ENCODE measurements around the gene FCMR.
"Not testable (repeated sequence)": the region's sequence is repeated elsewhere in the genome, so short reads cannot be mapped to it uniquely, and the experiment has no call there.

FCMR gene

GRCh38 chr1:206860165-206860564 lies 61.6 kb downstream of the FCMR start:
- no peak for DNase-seq (ENCODE audit: insufficient read length, low spot score)
- no peak for FAIRE-seq
- TF ChIP-seq CTCF (IDR thresholded peaks at IDR 0.05; ENCODE audit: insufficient read depth, missing control alignments) = no peak

GRCh38 chr1:206859082-206859521 lies 62.6 kb downstream of the FCMR start:
- no peak for DNase-seq (ENCODE audit: insufficient read length, low spot score)
- TF ChIP-seq CTCF (IDR thresholded peaks at IDR 0.05; ENCODE audit: insufficient read depth, missing control alignments) = no peak
- no peak for FAIRE-seq

GRCh38 chr1:206856674-206857464 lies 64.9 kb downstream of the FCMR start:
- no peak for DNase-seq (ENCODE audit: insufficient read length, low spot score)
- no peak for TF ChIP-seq CTCF (IDR thresholded peaks at IDR 0.05; ENCODE audit: insufficient read depth, missing control alignments)
- FAIRE-seq = no peak

- no peak for TF ChIP-seq CTCF (IDR thresholded peaks at IDR 0.05; ENCODE audit: insufficient read depth, missing control alignments)
- FAIRE-seq = no peak
- no peak for DNase-seq (ENCODE audit: insufficient read length, low spot score)
Measured at GRCh38 chr1:206855859-206856258, 65.9 kb downstream of the FCMR start.

- DNase-seq (ENCODE audit: insufficient read length, low spot score) = no peak
- no peak for TF ChIP-seq CTCF (IDR thresholded peaks at IDR 0.05; ENCODE audit: insufficient read depth, missing control alignments)
- no peak for FAIRE-seq
Measured at GRCh38 chr1:206854401-206855129, 67.2 kb downstream of the FCMR start.

- not testable (repeated sequence) for FAIRE-seq; DNase-seq (ENCODE audit: insufficient read length, low spot score)
Measured at GRCh38 chr1:206853696-206854095, 68.0 kb downstream of the FCMR start.
